Neural progenitor cell (in vitro differentiated cells): ENCODE data around the gene CDK3.

Source experiments
- EZH2 ChIP-seq: fragments of 200-600 bp; sonication (generic); IDR thresholded peaks from 2 replicates; pipeline ENCODE4 v1.6.1; 2017; ENCODE audit warnings: antibody characterized with exemption, mild to moderate bottlenecking, moderate library complexity
- EZH2phosphoT487 ChIP-seq: fragments of 200-600 bp; sonication (generic); IDR thresholded peaks from 2 replicates; pipeline ENCODE4 v1.6.1; 2017; ENCODE audit warnings: antibody characterized with exemption
- TF ChIP-seq, protein P1 (sequence below): fragments of 200-600 bp; sonication (generic); IDR thresholded peaks from 2 replicates; pipeline ENCODE4 v1.5.1; 2017; ENCODE audit warnings: antibody characterized with exemption, mild to moderate bottlenecking

DNA sequence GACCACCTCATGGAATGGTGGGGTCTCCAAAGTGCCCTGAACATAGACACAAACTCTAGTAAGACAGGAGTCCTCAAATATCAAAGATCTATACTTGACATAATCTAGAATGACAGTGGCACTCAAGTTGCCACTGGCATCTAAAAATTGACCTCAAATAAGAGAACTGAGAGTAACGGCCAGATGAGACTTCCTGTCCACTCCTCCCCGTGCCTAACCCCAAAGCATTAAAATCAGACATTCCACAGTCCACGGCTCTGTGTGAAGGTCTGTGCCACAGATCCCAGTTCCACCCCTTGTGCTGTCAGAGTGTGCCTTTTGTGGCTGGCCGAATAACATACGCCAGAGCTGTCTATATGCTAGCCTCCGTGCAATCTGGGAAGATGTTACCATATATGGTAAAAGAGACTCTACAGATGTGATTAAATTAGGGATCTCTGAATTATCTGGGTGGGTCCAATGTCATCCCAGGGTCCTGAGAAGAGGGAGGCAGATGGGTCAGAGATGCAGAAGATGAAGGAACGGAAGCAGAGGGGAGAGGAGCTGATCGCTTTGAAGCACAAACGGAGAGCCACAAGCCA, 47.5 kb downstream of the CDK3 start:
- TF ChIP-seq EZH2 = no peak
- TF ChIP-seq, protein P1, sequence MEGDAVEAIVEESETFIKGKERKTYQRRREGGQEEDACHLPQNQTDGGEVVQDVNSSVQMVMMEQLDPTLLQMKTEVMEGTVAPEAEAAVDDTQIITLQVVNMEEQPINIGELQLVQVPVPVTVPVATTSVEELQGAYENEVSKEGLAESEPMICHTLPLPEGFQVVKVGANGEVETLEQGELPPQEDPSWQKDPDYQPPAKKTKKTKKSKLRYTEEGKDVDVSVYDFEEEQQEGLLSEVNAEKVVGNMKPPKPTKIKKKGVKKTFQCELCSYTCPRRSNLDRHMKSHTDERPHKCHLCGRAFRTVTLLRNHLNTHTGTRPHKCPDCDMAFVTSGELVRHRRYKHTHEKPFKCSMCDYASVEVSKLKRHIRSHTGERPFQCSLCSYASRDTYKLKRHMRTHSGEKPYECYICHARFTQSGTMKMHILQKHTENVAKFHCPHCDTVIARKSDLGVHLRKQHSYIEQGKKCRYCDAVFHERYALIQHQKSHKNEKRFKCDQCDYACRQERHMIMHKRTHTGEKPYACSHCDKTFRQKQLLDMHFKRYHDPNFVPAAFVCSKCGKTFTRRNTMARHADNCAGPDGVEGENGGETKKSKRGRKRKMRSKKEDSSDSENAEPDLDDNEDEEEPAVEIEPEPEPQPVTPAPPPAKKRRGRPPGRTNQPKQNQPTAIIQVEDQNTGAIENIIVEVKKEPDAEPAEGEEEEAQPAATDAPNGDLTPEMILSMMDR = no peak
- no peak for TF ChIP-seq EZH2phosphoT487
